GM12801 (cell line): ENCODE measurements around the gene HOATZ.

ENCODE experiments used
- TF ChIP-seq, protein P1 (sequence below): IDR thresholded peaks from one replicate; pipeline ENCODE4 v1.5.1; 2011; ENCODE audit warnings: control low read depth; ENCODE audit not compliant: insufficient read length; ENCODE audit errors: extremely low read depth

HOATZ gene

DNA sequence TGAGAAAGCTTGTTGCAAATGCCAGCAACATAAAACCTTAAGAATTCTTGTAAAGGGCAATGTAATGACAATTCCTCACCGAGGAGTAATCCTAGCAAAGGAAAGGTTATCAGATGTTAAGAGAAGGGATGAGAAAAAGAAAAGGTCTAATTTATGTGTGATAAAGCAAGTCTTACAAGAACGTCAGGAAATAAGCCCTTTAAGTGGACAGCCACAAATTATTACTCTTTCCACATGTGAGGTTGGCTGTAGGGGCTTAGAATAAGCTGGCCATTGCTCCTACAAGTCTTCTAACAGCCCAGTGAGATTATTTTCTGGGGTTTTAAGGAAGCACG, 35.3 kb downstream of the HOATZ start:
- TF ChIP-seq, protein P1, sequence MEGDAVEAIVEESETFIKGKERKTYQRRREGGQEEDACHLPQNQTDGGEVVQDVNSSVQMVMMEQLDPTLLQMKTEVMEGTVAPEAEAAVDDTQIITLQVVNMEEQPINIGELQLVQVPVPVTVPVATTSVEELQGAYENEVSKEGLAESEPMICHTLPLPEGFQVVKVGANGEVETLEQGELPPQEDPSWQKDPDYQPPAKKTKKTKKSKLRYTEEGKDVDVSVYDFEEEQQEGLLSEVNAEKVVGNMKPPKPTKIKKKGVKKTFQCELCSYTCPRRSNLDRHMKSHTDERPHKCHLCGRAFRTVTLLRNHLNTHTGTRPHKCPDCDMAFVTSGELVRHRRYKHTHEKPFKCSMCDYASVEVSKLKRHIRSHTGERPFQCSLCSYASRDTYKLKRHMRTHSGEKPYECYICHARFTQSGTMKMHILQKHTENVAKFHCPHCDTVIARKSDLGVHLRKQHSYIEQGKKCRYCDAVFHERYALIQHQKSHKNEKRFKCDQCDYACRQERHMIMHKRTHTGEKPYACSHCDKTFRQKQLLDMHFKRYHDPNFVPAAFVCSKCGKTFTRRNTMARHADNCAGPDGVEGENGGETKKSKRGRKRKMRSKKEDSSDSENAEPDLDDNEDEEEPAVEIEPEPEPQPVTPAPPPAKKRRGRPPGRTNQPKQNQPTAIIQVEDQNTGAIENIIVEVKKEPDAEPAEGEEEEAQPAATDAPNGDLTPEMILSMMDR = no peak

- TF ChIP-seq, protein P1 = no peak
Observed at GRCh38 chr11:111550258-111550657, 35.7 kb downstream of the HOATZ start.

DNA sequence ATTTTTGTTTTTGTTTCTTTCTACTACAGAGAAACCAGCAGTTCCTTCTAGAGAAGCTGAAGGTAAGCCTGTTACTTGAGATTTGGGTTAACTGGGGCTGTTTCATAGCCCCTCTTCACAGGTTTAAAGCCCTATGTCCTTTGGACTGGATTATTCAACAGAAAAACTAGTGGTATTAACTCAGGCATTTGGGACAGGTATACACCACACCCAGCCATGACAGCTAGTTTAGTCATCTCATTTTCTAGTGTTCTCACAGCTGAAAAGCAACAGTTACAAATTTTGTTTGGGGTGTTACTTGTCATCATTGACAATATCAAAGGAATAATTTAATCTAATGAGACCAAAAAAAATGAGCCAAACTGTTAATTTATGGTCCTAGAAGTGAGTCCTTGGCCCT, 40.0 kb downstream of the HOATZ start:
- TF ChIP-seq, protein P1 = no peak

GRCh38 chr11:111555255-111555654, 40.7 kb downstream of the HOATZ start:
- TF ChIP-seq, protein P1 = no peak

GRCh38 chr11:111557425-111558111, 43.0 kb downstream of the HOATZ start:
- TF ChIP-seq, protein P1 = no peak

DNA sequence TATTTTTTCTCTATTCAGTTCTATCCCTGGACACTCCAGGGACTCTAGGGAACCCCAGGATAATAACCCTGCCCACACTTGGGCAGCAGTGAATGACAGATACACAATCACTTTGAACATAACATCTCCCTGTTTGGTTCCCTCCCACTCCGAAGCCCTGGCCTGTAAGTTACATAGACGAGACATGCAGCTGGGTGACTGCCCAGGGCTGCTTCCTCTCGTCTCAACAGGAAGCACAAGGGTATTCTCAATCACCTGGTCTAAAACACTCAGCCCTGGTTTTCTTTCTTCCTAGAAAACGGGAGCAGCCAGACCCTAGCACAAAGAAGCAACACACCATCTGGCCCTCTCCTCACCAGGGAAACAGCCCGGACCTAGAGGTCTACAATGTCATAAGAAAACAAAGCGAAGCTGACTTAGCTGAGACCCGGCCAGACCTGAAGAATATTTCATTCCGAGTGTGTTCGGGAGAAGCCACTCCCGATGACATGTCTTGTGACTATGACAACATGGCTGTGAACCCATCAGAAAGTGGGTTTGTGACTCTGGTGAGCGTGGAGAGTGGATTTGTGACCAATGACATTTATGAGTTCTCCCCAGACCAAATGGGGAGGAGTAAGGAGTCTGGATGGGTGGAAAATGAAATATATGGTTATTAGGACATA, 45.4 kb downstream of the HOATZ start:
- TF ChIP-seq, protein P1 = no peak

DNA sequence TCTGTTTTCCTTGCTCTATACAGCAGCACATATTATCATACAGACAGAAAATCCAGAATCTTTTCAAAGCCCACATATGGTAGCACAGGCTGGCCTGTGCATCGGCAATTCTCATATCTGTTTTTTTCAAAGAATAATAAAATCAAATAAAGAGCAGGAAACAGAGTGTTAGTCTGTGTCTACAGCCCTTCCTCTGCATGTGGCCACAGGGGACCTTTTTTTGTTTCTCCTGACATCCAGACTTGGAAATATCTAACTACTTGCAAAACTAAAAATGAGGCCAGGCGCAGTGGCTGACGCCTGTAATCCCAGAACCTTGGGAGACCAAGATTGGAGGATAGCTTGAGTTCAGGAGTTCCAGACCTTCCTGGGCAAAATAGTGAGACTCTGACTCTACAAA, 46.2 kb downstream of the HOATZ start:
- TF ChIP-seq, protein P1 = no peak
